Muscle of back (tissue), 11 donors: Measurements from ENCODE around the gene SCAMP4. TPM values are rescaled to one million over a fixed set of nuclear protein-coding genes. Genes with fewer than 3 reads are reported as not detected.
"Not testable (repeated sequence)": the region's sequence is repeated elsewhere in the genome, so short reads cannot be mapped to it uniquely, and the experiment has no call there.

Experiments
- DNase-seq, 3 donors: peaks; one replicate each; pipeline versions ENCODE4 v3.0.0 to v3.0.0-alpha.2; 2013
- polyA plus RNA-seq, 10 donors: library from polyadenylated mRNA; unstranded; fragments of 120-200 nt; gene quantifications; one replicate each; pipeline ENCODE4 v1.2.1, GENCODE V29; 2013; ENCODE audit not compliant: insufficient read length in 10 of 10

Gene SCAMP4
- polyA plus RNA-seq, 10 donors, result 21.0 to 34.3 (median 27.3) TPM

GRCh38 chr19:1865172-1866010 is 39.8 kb upstream of the SCAMP4 start:
- DNase-seq, result no peak

- no peak for DNase-seq
Observed at GRCh38 chr19:1866693-1867348, 38.4 kb upstream of the SCAMP4 start.

GRCh38 chr19:1867349-1867724 is 37.9 kb upstream of the SCAMP4 start:
- DNase-seq, result no peak

GRCh38 chr19:1868971-1869370 is 36.2 kb upstream of the SCAMP4 start:
- DNase-seq, result no peak

GRCh38 chr19:1871140-1871597 is 34.0 kb upstream of the SCAMP4 start:
- DNase-seq, result no peak

GRCh38 chr19:1871630-1872029 is 33.6 kb upstream of the SCAMP4 start:
- DNase-seq, result no peak

GRCh38 chr19:1872807-1873523 is 32.2 kb upstream of the SCAMP4 start:
- DNase-seq, result no peak

GRCh38 chr19:1873524-1874473 is 31.4 kb upstream of the SCAMP4 start:
- DNase-seq, result no peak

- peak in 1 of 3 donors; percentile 30 for DNase-seq
Observed at GRCh38 chr19:1874554-1875185, 30.5 kb upstream of the SCAMP4 start.

- peak in 1 of 3 donors; percentile 18 for DNase-seq
Observed at GRCh38 chr19:1875265-1875645, 29.9 kb upstream of the SCAMP4 start.

- DNase-seq, result peak; percentile 91 to 97 (median 95)
Observed at GRCh38 chr19:1875646-1876495, 29.3 kb upstream of the SCAMP4 start.

GRCh38 chr19:1876496-1877279 is 28.5 kb upstream of the SCAMP4 start:
- peak in 1 of 3 donors; percentile 68 for DNase-seq

GRCh38 chr19:1877280-1877660 is 27.9 kb upstream of the SCAMP4 start:
- DNase-seq, result not testable (repeated sequence)

- DNase-seq, result not testable (repeated sequence)
Observed at GRCh38 chr19:1878583-1878982, 26.6 kb upstream of the SCAMP4 start.

- not testable (repeated sequence) for DNase-seq
Observed at GRCh38 chr19:1879982-1880381, 25.2 kb upstream of the SCAMP4 start.

- no peak for DNase-seq
Observed at GRCh38 chr19:1880611-1881392, 24.4 kb upstream of the SCAMP4 start.

GRCh38 chr19:1881393-1882088 is 23.7 kb upstream of the SCAMP4 start:
- DNase-seq, result not testable (repeated sequence)
